Cardiac muscle cell (in vitro differentiated cells and primary cell): ENCODE results near the gene SLC38A7. TPM values are rescaled to one million over a fixed set of nuclear protein-coding genes. Genes with fewer than 3 reads are reported as not detected.

Experiments
- DNase-seq, 2 donors: peaks; one replicate each; pipeline versions ENCODE4 v3.0.0 to v3.0.0-alpha.2; 2010 to 2017; ENCODE audit warnings: low read depth in 1 of 2, low spot score in 1 of 2
- H3K27ac ChIP-seq: fragments of 200-600 bp; sonication (generic); 2 replicates; pipeline ENCODE4 v1.5.1; 2016
- H3K27me3 ChIP-seq: fragments of 200-600 bp; sonication (generic); 2 replicates; pipeline ENCODE4 v1.6.0; 2016; ENCODE audit warnings: control low read depth
- H3K36me3 ChIP-seq: fragments of 200-600 bp; sonication (generic); 2 replicates; pipeline ENCODE4 v1.5.1; 2016; ENCODE audit warnings: control low read depth
- H3K4me1 ChIP-seq: fragments of 200-600 bp; sonication (generic); 2 replicates; pipeline ENCODE4 v1.8.1; 2017; ENCODE audit warnings: low read depth, mild to moderate bottlenecking, mixed run types
- H3K4me3 ChIP-seq: fragments of 200-600 bp; sonication (generic); 2 replicates; pipeline ENCODE4 v1.5.1; 2016; ENCODE audit warnings: mild to moderate bottlenecking
- H3K9me3 ChIP-seq: fragments of 200-600 bp; sonication (generic); 2 replicates; pipeline ENCODE4 v1.5.1; 2017; ENCODE audit warnings: low read depth, mild to moderate bottlenecking, control low read depth
- polyA plus RNA-seq: library from polyadenylated mRNA; unstranded; fragments of >200 nt; fragmentation: Nextera tagmentation; extraction: Ambion mirVana; gene quantifications from 2 replicates; pipeline ENCODE4 v1.2.1, GENCODE V29; 2016
- total RNA-seq: library from RNA; depleted of rRNA; stranded (reverse); fragments of >200 nt; gene quantifications from 2 replicates; pipeline ENCODE4 v1.2.3, GENCODE V29; 2016
- TF ChIP-seq, protein P1 (sequence below): IDR thresholded peaks from 2 replicates; pipeline ENCODE4 v1.5.1; 2012; ENCODE audit warnings: low read depth, mild to moderate bottlenecking, low read length

The SLC38A7 gene
- total and polyA plus RNA-seq, 2 experiments from 2014 or later: 12.2 to 22.4 TPM

DNA sequence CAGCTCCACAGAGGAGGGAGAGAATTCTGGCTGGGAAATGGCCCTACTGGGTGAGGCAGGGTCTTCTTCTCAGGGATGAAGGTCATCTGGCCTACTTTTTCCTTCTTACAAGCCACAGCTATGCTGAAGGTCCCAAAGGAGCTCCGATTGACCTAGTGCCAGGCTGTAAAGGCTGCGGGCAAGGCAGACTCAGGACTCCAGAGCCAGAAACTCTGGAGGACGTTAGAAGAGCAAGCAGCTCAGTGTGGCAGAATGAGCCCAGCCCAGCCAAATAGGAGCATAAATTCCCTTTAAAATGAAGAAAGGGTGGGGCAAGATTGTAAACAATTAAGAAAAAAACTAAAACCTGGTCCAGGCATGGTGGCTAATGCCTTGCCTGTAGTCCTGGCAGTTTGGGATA lies 34.9 kb downstream of the SLC38A7 start:
- Histone ChIP-seq H3K36me3 (no peaks in the 10 kb centered on the region), H3K9me3 (no peaks in the 10 kb centered on the region)

DNA sequence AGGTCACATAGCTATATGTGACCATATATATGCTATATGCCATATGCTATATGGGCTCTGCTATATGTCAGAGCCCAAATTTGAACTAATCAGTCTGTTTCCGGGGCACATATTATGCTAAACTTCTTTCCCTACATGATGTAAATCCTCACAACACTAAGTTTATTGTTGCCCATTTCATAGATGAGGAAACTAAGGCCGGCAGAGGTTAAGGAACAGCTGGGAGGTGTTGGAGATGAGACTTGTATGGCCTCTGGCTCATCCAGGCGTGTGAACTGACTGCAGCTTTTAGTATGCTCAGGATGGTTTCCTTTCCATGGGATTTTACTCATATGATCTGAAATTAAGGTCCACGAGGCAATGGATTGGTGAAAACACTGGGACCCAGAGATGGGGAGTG lies 37.5 kb downstream of the SLC38A7 start:
- TF ChIP-seq, protein P1, sequence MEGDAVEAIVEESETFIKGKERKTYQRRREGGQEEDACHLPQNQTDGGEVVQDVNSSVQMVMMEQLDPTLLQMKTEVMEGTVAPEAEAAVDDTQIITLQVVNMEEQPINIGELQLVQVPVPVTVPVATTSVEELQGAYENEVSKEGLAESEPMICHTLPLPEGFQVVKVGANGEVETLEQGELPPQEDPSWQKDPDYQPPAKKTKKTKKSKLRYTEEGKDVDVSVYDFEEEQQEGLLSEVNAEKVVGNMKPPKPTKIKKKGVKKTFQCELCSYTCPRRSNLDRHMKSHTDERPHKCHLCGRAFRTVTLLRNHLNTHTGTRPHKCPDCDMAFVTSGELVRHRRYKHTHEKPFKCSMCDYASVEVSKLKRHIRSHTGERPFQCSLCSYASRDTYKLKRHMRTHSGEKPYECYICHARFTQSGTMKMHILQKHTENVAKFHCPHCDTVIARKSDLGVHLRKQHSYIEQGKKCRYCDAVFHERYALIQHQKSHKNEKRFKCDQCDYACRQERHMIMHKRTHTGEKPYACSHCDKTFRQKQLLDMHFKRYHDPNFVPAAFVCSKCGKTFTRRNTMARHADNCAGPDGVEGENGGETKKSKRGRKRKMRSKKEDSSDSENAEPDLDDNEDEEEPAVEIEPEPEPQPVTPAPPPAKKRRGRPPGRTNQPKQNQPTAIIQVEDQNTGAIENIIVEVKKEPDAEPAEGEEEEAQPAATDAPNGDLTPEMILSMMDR: no peak
- Histone ChIP-seq H3K4me1 (no peaks in the 10 kb centered on the region), H3K27ac (no peak overlapping the region), H3K36me3 (no peaks in the 10 kb centered on the region), H3K27me3 (no peaks in the 10 kb centered on the region), H3K9me3 (no peaks in the 10 kb centered on the region), H3K4me3 (no peak overlapping the region)
- DNase-seq: no peak

More for the DNA sequence above, 34.9 kb downstream of the SLC38A7 start:
- no peaks in the 10 kb centered on the region for H3K27me3 ChIP-seq
- TF ChIP-seq, protein P1: no peak
- no peak overlapping the region for H3K27ac ChIP-seq
- H3K4me3 ChIP-seq: no peak overlapping the region
- no peak for DNase-seq
- peaks cover 5% of the 10 kb centered on the region for H3K4me1 ChIP-seq

DNA sequence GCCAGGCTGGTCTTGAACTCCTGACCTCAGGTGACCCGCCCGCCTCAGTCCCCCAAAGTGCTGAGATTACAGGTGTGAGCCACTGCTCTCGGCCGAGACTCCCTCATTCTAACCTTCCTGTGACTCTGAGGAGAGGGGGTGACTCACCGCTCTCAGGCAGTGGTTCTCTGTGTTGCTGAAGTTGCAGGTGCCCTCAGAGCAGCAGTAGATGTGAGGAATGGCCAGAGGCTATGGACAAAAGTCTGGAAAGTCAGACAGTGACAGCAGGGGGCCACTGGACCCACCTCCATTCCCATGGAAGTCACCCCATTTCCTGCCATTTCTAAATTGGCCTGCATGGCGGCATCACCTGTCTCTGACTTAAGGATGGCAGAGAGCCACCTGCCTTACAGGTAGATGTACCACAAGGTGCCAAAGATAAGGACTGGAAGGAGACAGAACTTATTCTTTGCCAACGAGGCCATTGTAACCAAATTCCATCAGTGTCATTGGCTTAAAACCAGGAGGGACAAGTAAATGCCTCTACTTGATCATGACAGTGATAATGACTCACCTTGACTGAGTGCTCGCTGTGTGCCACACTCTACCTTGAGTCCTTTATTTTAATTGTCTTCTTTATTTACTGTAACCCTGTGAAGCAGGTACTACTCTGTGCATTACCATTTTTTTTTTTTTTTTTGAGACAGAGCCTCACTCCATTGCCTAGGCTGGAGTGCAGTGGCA lies 39.6 kb downstream of the SLC38A7 start:
- H3K9me3 ChIP-seq: no peaks in the 10 kb centered on the region
- TF ChIP-seq, protein P1: no peak
- no peaks in the 10 kb centered on the region for H3K27me3 ChIP-seq
- H3K36me3 ChIP-seq: no peaks in the 10 kb centered on the region
- no peaks in the 10 kb centered on the region for H3K4me1 ChIP-seq
- H3K27ac ChIP-seq: no peak overlapping the region
- DNase-seq: no peak
- H3K4me3 ChIP-seq: no peak overlapping the region

DNA sequence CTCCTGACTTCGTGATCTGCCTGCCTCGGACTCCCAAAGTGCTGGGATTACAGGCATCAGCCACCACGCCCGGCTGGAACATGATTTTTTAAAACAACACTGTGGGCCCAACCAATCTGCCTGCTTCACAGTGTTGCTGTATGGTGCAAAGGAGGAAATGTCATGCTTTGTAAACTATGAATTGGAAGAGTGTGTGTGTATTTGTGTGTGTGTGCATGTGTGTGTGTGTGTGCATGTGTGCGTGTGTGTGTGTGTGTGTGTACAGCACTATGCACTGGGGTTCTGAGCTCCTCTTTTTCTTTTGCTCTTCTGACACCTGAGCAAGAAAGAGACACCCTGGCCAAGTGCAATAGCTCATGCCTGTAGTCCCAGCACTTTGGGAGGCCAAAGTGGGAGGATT lies 40.5 kb downstream of the SLC38A7 start:
- no peak for DNase-seq
- H3K9me3 ChIP-seq: no peaks in the 10 kb centered on the region
- H3K27me3 ChIP-seq: no peaks in the 10 kb centered on the region
- TF ChIP-seq, protein P1: no peak
- no peak overlapping the region for H3K4me3 ChIP-seq
- H3K4me1 ChIP-seq: no peaks in the 10 kb centered on the region
- no peaks in the 10 kb centered on the region for H3K36me3 ChIP-seq
- no peak overlapping the region for H3K27ac ChIP-seq

DNA sequence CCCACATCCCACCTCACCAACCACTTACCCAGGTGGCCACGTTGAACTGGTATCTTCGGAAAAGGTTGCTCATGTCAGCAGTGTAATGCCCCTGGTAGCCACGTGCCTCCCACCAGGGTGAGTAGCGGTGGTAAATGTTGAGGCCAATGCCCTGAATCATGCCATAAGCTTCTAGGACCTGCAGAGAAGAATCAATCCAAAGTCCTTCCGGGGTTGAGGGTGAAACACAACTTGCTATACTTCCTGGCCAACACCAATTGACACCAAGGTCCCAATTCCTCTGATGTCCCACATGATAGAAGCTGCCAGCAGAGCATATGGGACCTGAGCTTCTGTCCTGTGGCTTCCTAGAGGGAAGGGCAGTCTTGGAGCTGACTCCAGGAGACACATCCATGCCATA lies 43.6 kb downstream of the SLC38A7 start:
- TF ChIP-seq, protein P1: no peak
- no peak for DNase-seq
- Histone ChIP-seq H3K36me3 (no peaks in the 10 kb centered on the region), H3K4me1 (no peaks in the 10 kb centered on the region), H3K27ac (no peak overlapping the region), H3K4me3 (no peak overlapping the region), H3K9me3 (no peaks in the 10 kb centered on the region), H3K27me3 (no peaks in the 10 kb centered on the region)
